Astrocyte of the cerebellum (primary cell): ENCODE data around the gene KCTD16.

Experiments
- DNase-seq: peaks from one replicate; pipeline ENCODE4 v3.0.0-alpha.2; 2011; ENCODE audit warnings: low read depth
- H3K4me3 ChIP-seq: 2 replicates; pipeline ENCODE4 v1.5.1; 2011; ENCODE audit warnings: mild to moderate bottlenecking, low read depth, low read length, moderate library complexity
- in situ Hi-C: cut with HindIII; loops from 2 replicates; pipeline ENCODE4 v1.10.0; 2017; ENCODE audit warnings: low sequenced_read_pairs
- TF ChIP-seq, protein P1 (sequence below): IDR thresholded peaks from 2 replicates; pipeline ENCODE4 v1.5.1; 2012; ENCODE audit warnings: low read length, low read depth, moderate library complexity, mild to moderate bottlenecking; ENCODE audit errors: missing control alignments

KCTD16 gene

DNA sequence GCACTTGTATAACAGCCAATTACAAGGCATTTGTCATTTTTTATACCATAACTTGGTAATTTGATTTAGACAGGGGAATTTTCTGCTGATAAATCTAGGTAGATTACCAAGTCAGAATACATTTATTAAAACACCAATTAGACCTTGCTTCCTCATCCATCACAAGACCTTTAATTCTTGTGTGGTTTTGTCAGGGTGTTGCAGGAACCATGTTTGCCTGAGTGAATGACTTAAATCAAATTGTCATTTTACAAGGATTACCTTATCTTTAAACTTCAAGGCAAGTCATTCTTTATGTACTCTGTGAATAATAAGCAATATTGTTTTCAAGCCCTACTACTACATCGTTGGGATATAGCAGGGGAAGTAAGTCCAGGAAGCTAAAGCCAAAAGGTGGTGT lies 257.7 kb downstream of the KCTD16 start:
- no peak overlapping the region for H3K4me3 ChIP-seq
- no peak for DNase-seq
- TF ChIP-seq, protein P1, sequence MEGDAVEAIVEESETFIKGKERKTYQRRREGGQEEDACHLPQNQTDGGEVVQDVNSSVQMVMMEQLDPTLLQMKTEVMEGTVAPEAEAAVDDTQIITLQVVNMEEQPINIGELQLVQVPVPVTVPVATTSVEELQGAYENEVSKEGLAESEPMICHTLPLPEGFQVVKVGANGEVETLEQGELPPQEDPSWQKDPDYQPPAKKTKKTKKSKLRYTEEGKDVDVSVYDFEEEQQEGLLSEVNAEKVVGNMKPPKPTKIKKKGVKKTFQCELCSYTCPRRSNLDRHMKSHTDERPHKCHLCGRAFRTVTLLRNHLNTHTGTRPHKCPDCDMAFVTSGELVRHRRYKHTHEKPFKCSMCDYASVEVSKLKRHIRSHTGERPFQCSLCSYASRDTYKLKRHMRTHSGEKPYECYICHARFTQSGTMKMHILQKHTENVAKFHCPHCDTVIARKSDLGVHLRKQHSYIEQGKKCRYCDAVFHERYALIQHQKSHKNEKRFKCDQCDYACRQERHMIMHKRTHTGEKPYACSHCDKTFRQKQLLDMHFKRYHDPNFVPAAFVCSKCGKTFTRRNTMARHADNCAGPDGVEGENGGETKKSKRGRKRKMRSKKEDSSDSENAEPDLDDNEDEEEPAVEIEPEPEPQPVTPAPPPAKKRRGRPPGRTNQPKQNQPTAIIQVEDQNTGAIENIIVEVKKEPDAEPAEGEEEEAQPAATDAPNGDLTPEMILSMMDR, result no peak
- in situ Hi-C loops, result no loop called here

DNA sequence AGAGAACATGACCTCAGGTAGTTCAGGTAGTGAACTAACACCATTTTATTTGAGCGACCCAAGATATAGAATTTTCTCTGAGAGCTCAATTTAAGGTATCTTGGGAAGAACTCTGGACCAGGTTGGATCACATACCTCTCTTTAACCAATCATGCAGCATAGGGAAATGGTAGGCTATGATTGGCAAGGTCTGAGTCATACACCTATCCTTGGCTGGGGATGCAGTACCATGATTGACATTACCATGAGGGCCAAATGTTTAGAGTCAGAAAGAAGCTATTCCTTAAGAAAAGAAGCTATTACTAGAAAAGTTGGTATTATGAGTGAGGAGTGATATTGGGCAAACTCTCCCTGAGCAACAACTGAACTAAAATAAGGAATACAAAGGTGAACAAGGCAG lies 258.7 kb downstream of the KCTD16 start:
- no peak overlapping the region for H3K4me3 ChIP-seq
- TF ChIP-seq, protein P1, result no peak
- in situ Hi-C loops, result no loop called here
- no peak for DNase-seq

DNA sequence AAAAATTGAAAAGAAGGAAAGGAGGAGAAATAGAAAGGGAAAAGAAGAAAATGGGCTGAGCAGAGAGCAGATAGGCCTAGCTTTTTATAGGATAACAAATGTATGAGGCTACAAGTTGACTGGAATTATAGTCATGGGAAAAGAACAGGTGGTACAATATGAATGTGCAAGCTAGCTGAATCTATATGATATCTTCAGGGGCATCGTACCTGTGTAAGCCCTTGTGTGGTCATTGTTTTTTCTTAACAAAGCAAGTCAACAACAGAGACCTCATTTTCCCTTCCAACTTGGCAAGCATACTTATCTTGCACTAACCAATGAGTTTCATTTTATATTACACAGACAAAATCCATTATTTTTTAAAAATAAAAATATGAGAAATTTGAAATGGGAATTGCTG lies 259.2 kb downstream of the KCTD16 start:
- DNase-seq, result no peak
- TF ChIP-seq, protein P1, result no peak
- H3K4me3 ChIP-seq, result no peak overlapping the region
- in situ Hi-C loops, result no loop called here

DNA sequence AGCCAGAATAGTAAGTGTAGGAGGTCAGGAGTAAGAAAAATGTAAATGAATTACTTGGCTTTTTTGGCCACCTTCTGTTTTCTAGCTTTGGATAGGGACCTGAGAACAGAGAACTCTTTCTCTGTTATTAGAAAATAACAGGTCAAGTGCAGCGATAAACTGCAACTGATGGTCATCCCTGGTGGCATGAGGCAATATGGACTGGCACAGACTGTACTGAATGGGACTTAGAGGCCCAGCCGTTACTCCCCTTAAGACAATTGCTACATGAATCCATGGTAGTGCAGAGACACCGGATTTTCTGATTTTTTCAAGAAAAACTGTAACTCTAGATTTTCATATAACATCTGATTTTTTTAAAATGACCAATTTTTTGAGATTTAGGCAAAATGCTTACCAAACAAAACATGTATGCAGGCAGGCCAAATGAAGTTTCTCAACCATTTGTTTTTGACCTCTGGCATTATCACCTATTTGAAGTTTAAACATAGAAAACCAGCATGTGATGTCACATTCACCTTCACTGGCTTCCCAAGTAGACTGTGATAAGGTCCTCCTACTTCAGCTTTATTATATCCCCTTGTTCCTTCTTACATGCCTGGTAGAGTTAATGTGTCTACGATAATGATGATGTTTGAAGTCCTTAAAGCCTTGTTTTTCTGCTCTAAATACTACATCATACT lies 262.6 kb downstream of the KCTD16 start:
- DNase-seq, result no peak
- TF ChIP-seq, protein P1, result no peak
- in situ Hi-C loops, result no loop called here
- H3K4me3 ChIP-seq, result no peak overlapping the region

DNA sequence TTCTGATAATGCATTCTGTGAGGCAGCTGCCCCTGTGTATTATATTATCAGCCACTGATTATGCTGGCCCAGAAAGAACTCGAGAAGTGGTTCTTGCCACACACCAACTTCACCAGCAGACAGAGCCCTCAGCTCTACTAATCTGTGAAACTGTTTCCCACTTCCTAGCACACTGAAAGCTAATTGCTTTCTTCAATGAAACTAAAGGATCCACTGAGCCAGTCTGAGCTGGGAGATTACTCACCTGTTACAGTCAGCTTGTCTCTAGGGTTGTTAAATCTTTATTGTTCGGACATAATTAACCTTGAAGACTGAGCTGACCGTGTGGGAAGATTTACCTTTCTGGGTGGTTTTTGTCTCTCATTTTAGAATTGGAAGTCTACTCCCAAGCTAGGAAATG lies 263.2 kb downstream of the KCTD16 start:
- DNase-seq, result no peak
- H3K4me3 ChIP-seq, result no peak overlapping the region
- in situ Hi-C loops, result no loop called here
- TF ChIP-seq, protein P1, result no peak

DNA sequence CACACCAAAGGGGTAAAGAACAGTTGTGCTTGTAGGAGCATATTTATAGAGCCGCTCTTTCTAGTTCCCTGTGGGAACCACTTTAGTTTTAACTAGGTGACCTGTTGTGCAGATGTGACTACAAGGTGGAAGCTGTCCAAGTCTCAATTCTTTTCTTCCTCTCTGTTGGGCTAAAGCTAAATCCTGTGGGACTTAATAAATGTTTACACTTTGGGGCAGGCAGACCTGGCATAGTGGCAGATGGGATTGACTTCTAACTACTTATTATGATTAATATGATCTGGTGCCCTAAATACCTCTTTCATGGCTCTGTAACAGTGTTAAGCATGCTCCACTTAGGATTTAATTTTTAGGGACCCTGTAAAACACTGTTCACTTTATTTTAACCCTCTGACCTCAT lies 265.3 kb downstream of the KCTD16 start:
- DNase-seq, result no peak
- TF ChIP-seq, protein P1, result no peak
- in situ Hi-C loops, result no loop called here
- H3K4me3 ChIP-seq, result no peak overlapping the region

DNA sequence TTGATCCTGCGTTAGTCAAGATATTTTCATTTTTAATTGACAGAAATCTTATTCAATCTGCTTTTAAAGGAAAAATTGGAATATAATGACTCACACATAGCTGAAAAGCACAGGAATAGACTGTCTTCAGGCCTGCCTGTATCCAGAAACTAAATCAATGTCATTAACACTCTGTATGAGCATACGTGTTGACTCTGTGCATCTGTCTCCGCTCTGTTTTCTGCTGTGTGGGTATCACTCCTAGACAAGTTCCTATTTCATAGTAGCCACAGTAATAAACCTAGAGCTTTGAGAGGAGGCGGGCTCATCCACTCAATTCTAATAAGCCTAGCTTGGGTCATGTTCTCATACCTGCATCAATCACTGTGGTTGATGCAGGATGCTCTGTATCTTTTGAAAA lies 267.6 kb downstream of the KCTD16 start:
- TF ChIP-seq, protein P1, result no peak
- in situ Hi-C loops, result no loop called here
- DNase-seq, result no peak
- no peak overlapping the region for H3K4me3 ChIP-seq
